Upper lobe of left lung (tissue), 6 donors: ENCODE measurements around the gene CDT1. TPM values are rescaled to one million over a fixed set of nuclear protein-coding genes. Genes with fewer than 3 reads are reported as not detected.
A peak's percentile ranks its signal among the peaks of the same experiment; 100 is the strongest.

ENCODE experiments used
- ATAC-seq, 2 donors: fragments of 200-7000 bp; cut with Tn5 transposase; one replicate each; pipeline ENCODE4 v1.9.1; 2022; ENCODE audit warnings: mild to moderate bottlenecking in 2 of 2, moderate library complexity in 2 of 2; ENCODE audit not compliant: low FRiP score in 2 of 2
- DNase-seq, 2 donors: peaks; one replicate each; pipeline ENCODE4 v3.0.0-alpha.2; 2019 to 2020
- H3K27ac ChIP-seq, 4 donors: fragments of 200-600 bp; sonication (generic); one replicate each; pipeline ENCODE4 v1.5.1; 2016 to 2019
- H3K27me3 ChIP-seq, 4 donors: fragments of 200-600 bp; sonication (generic); one replicate each; pipeline ENCODE4 v1.5.1; 2017 to 2019
- H3K36me3 ChIP-seq, 4 donors: fragments of 200-600 bp; sonication (generic); one replicate each; pipeline ENCODE4 v1.5.1; 2016 to 2019
- H3K4me1 ChIP-seq, 4 donors: fragments of 200-600 bp; sonication (generic); one replicate each; pipeline ENCODE4 v1.5.1; 2018 to 2019
- H3K4me3 ChIP-seq, 4 donors: fragments of 200-600 bp; sonication (generic); one replicate each; pipeline ENCODE4 v1.5.1; 2017 to 2019; ENCODE audit warnings: mild to moderate bottlenecking in 2 of 4, moderate library complexity in 1 of 4
- H3K9me3 ChIP-seq, 4 donors: fragments of 200-600 bp; sonication (generic); one replicate each; pipeline ENCODE4 v1.5.1; 2018 to 2019
- CTCF ChIP-seq, 6 experiments: fragments of 450-650 bp in 4 of 6; fragments of 200-600 bp in 2 of 6; sonication (generic) in 2 of 6; IDR thresholded peaks; one replicate each; pipeline ENCODE4 v1.5.1; 2016 to 2019; ENCODE audit warnings: antibody characterized with exemption in 6 of 6
- EP300 ChIP-seq, 4 donors: sonication (generic); formaldehyde crosslinking; IDR thresholded peaks; one replicate each; pipeline ENCODE4 v1.5.1; 2017; ENCODE audit warnings: antibody characterized with exemption in 4 of 4, control low read depth in 2 of 4
- POLR2A ChIP-seq, 4 donors: fragments of 450-650 bp; IDR thresholded peaks; one replicate each; pipeline ENCODE4 v1.5.1; 2016 to 2017; ENCODE audit warnings: antibody characterized with exemption in 4 of 4, mild to moderate bottlenecking in 2 of 4
- POLR2AphosphoS5 ChIP-seq, 2 donors: sonication (generic); formaldehyde crosslinking; IDR thresholded peaks; one replicate each; pipeline ENCODE4 v1.5.1; 2017; ENCODE audit warnings: antibody characterized with exemption in 2 of 2
- WGBS, 2 donors: methylation state at CpG; one replicate each; pipeline ENCODE4 v1.1.5; 2017 to 2018; 5-methylcytosine and 5-hydroxymethylcytosine counted together
- total RNA-seq, 6 donors: library from RNA; depleted of rRNA in 4 of 6; stranded (reverse); fragments of >200 nt in 4 of 6; gene quantifications; one replicate each; pipeline versions ENCODE4 v1.1.0 to v1.2.1, GENCODE V29; 2016 to 2021
- donor health status: DM: no; HTN: no; CAD: no; lungs with moderate emphysema.
- donor health status: DM: no; HTN: yes; CAD: no; lungs with severe emphysema.

The CDT1 gene
- total RNA-seq, 6 donors from 2014 or later, result 2.3 to 4.7 (median 3.5) TPM; not detected in 1

DNA sequence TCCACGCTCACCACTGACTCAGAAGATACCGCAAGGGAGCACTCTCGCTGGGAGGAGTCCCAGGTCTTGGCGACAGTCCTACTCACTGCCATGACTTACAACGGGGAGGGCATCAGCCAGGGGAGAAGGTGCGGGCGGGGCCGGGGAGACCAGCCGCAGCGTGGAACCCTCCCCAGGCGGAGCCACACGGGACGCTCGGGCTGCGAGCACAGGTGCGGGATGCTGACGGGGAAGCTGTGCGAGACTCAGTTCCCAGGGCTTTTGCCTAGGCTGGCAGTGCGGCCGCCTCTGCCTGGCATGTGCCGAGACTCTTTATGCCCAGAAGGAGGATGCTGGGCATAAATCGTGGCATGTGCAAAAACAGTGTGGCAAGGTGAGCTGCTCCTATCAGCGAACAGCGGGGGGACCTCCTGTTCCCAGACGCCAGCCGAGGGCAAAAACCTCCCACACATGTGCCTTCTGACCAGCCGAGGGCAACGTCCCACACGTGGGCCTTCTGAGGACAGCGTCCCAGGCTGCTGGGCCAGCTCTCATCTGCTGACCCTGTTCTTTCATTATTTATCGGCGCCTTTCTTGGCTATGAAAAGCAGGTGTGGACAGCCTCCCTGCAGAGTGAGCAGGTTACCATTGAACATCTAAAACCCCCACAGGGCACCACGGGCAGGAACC is 47.1 kb downstream of the CDT1 start:
- DNase-seq (peak in 1 of 2 donors; percentile 68), ATAC-seq (no peak)
- WGBS, 2 donors, result 92 to 95% methylated on average over 30 to 33 of the region's 33 CpGs
- H3K27me3 ChIP-seq, result no peaks in the 10 kb centered on the region
- no peaks in the 10 kb centered on the region for H3K9me3 ChIP-seq
- TF ChIP-seq POLR2A (IDR thresholded peaks at IDR 0.05) (no peak), POLR2AphosphoS5 (IDR thresholded peaks at IDR 0.05) (no peak), CTCF (IDR thresholded peaks at IDR 0.05) (no peak), EP300 (IDR thresholded peaks at IDR 0.05) (no peak)
- H3K36me3 ChIP-seq, result peaks cover 0 to 24% (median 15%) of the 10 kb centered on the region in 4 donors
- H3K27ac ChIP-seq, result no peak overlapping the region
- H3K4me3 ChIP-seq, result no peak overlapping the region
- peaks cover 12 to 25% (median 24%) of the 10 kb centered on the region in 4 donors for H3K4me1 ChIP-seq

DNA sequence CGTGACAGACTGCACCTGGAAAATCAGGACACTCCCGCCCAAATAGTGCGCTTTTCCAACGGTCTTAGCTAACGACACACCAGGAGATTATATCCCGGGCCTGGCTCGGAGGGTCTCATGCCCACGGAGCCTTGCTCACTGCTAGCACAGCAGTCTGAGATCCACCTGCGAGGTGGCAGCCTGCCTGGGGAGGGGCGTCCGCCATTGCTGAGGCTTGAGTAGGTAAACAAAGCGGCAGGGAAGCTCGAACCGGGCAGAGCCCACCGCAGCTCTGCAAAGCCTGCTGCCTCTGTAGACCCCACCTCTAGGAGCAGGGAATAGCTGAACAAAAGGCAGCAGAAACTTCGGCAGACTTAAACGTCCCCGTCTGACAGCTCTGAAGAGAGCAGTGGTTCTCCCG is 48.0 kb downstream of the CDT1 start:
- no peak for ATAC-seq
- no peak overlapping the region for H3K4me3 ChIP-seq
- H3K9me3 ChIP-seq, result no peaks in the 10 kb centered on the region
- 90 to 97% methylated on average over 15 to 17 of the region's 19 CpGs for WGBS, 2 donors
- H3K36me3 ChIP-seq, result peaks cover 0 to 24% (median 15%) of the 10 kb centered on the region in 4 donors
- peaks cover 19 to 34% (median 31%) of the 10 kb centered on the region in 4 donors for H3K4me1 ChIP-seq
- no peaks in the 10 kb centered on the region for H3K27me3 ChIP-seq
- H3K27ac ChIP-seq, result no peak overlapping the region
- peak in 1 of 2 donors; percentile 56 for DNase-seq
- TF ChIP-seq POLR2AphosphoS5 (IDR thresholded peaks at IDR 0.05), result no peak

GRCh38 chr16:88853325-88853941 is 49.8 kb downstream of the CDT1 start:
- peak; percentile 57 to 63 for DNase-seq
- no peak overlapping the region for H3K4me3 ChIP-seq
- TF ChIP-seq CTCF (IDR thresholded peaks at IDR 0.05) (no peak), POLR2A (IDR thresholded peaks at IDR 0.05) (no peak)
- H3K27ac ChIP-seq, result peak overlapping the region in 2 of 4 donors; percentile 34 to 35
- H3K36me3 ChIP-seq, result peaks cover 0 to 14% (median 12%) of the 10 kb centered on the region in 4 donors
- WGBS, 2 donors, result 71 to 76% methylated on average over 9 to 17 of the region's 17 CpGs
- no peak for ATAC-seq
- no peaks in the 10 kb centered on the region for H3K27me3 ChIP-seq
- no peaks in the 10 kb centered on the region for H3K9me3 ChIP-seq
- peaks cover 26 to 44% (median 39%) of the 10 kb centered on the region in 4 donors for H3K4me1 ChIP-seq

GRCh38 chr16:88854306-88855111 is 50.9 kb downstream of the CDT1 start:
- Histone ChIP-seq H3K4me1 (peaks cover 27 to 48% (median 39%) of the 10 kb centered on the region in 4 donors), H3K27ac (peak overlapping the region in 3 of 4 donors; percentile 19 to 87 (median 49)), H3K27me3 (no peaks in the 10 kb centered on the region), H3K36me3 (peaks cover 0 to 22% (median 15%) of the 10 kb centered on the region in 4 donors), H3K9me3 (no peaks in the 10 kb centered on the region), H3K4me3 (peak overlapping the region in 1 of 4 donors; percentile 5)
- TF ChIP-seq EP300 (IDR thresholded peaks at IDR 0.05) (no peak), POLR2A (IDR thresholded peaks at IDR 0.05) (no peak), POLR2AphosphoS5 (IDR thresholded peaks at IDR 0.05) (no peak), CTCF (IDR thresholded peaks at IDR 0.05) (no peak)
- DNase-seq, result peak; percentile 43 to 51
- WGBS, 2 donors, result 56 to 62% methylated on average over 10 to 15 of the region's 20 CpGs
- no peak for ATAC-seq

DNA sequence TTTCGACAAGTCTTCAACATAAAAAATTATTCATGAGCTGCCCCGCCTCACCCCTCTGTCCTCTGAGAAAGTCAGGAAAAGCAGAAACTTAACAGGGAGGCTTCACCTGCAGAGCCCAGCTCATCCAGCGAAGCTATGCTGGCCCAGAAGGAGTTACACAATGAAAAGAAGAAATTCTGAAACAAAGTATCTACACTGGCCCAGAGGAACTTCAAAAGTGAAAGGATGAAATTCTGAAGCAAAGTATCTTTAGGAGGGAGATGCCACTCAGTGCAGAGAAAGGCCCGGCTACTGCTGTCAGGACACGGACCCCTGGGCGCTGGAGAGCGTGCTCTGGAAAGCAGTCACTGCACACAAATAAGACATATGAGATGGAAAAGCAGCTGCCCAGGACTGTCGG is 51.6 kb downstream of the CDT1 start:
- peak overlapping the region in 3 of 4 donors; percentile 39 to 87 (median 49) for H3K27ac ChIP-seq
- 80 to 85% methylated on average over 8 of the region's 8 CpGs for WGBS, 2 donors
- H3K4me1 ChIP-seq, result peaks cover 27 to 48% (median 39%) of the 10 kb centered on the region in 4 donors
- peaks cover 0 to 22% (median 17%) of the 10 kb centered on the region in 4 donors for H3K36me3 ChIP-seq
- TF ChIP-seq POLR2A (IDR thresholded peaks at IDR 0.05) (no peak), EP300 (IDR thresholded peaks at IDR 0.05) (no peak)
- H3K27me3 ChIP-seq, result no peaks in the 10 kb centered on the region
- H3K4me3 ChIP-seq, result no peak overlapping the region
- no peak for ATAC-seq
- DNase-seq, result peak in 1 of 2 donors; percentile 12
- H3K9me3 ChIP-seq, result no peaks in the 10 kb centered on the region
